Measurements from ENCODE around the gene COL5A1.

COL5A1 gene

DNA sequence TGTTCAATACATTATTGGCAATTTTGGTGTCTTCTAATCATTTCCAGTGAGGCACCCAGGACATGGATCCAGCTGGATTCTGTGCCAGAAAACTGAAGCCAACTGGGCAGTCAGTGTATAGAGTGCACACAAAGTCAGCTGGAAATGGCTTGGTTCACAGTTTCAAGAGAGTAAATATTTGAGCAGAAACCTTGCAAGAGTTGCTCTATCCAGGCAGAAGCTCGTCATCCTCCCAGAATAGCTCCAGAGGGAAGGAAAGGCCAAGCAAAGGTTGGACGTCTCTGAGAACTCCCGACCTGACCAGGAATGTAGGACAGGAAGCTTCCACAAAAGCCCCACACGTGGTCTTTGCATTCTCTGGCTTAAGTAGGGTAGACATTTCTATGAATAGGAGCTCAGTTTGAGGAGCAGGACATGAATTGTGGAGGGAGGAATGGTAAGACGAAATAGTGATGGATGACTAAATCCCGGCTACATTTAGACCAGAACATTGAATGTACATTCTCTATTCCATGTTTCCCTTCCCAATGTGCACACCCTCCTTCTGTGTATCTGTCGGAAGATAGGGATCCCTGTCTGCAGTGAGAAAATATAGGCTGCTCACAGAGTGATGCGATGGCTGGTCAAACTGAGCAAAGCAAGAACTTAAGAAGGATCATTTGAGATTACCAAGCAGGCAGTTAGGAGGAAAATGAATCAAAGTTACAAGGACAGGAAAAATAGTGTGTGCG, 166.3 kb downstream of the COL5A1 start:
- Histone ChIP-seq H3K4ac (ENCODE audit: low read depth in 1 of 2, low read length in 2 of 2) (no peak overlapping the region), H2BK5ac (ENCODE audit: low read depth, low read length, poor library complexity, severe bottlenecking) (no peak overlapping the region), H2AK5ac (ENCODE audit: low read length, severe bottlenecking) (no peak overlapping the region), H3K4me3 (ENCODE audit: insufficient read depth in 1 of 2, low read depth in 1 of 2, low read length in 2 of 2) (no peak overlapping the region), H3K4me1 (ENCODE audit: control insufficient read depth, insufficient read depth, low read depth, low read length) (peaks cover 16% of the 10 kb centered on the region), H3K14ac (ENCODE audit: low read length in 2 of 2) (no peak overlapping the region), H4K8ac (ENCODE audit: low read length) (no peak overlapping the region), H2BK15ac (ENCODE audit: low read depth, poor library complexity, severe bottlenecking) (no peak overlapping the region), H3K9ac (ENCODE audit: low read length) (no peak overlapping the region), H3K4me2 (ENCODE audit: low read length, poor library complexity, severe bottlenecking) (no peak overlapping the region), H3K27me3 (ENCODE audit: control insufficient read depth in 1 of 2, insufficient read depth in 1 of 2, low read length in 2 of 2) (no peaks in the 10 kb centered on the region), H3K9me3 (ENCODE audit: control insufficient read depth, low read length) (no peaks in the 10 kb centered on the region), H2BK120ac (ENCODE audit: low read depth, low read length) (no peak overlapping the region), H3K23ac (ENCODE audit: low read length in 2 of 2) (no peak overlapping the region), H4K91ac (ENCODE audit: low read length) (no peak overlapping the region), H2BK12ac (ENCODE audit: low read length in 2 of 2) (no peak overlapping the region), H3K18ac (ENCODE audit: low read depth in 1 of 2, low read length in 2 of 2) (peak overlapping the region in 1 of 2 experiments; percentile 5), H3K36me3 (ENCODE audit: control insufficient read depth in 1 of 2, insufficient read depth in 2 of 2, low read depth in 1 of 2, low read length in 2 of 2) (peaks cover 72 to 75% of the 10 kb centered on the region in 2 experiments), H3K79me1 (replicated peaks; ENCODE audit: low read length, poor library complexity, severe bottlenecking) (peaks cover 1% of the 10 kb centered on the region), H2AFZ (ENCODE audit: low read depth, low read length) (no peak overlapping the region), H3K27ac (ENCODE audit: low read length, poor library complexity, severe bottlenecking) (no peak overlapping the region)
- peak; percentile 83 for DNase-seq
- 74% methylated on average over 7 of the region's 9 CpGs for WGBS

- no peak overlapping the region for H3K9ac ChIP-seq (ENCODE audit: low read length)
- no peak overlapping the region for H3K23ac ChIP-seq (ENCODE audit: low read length in 2 of 2)
- no peak for DNase-seq
- H3K4ac ChIP-seq (ENCODE audit: low read depth in 1 of 2, low read length in 2 of 2), result no peak overlapping the region
- peaks cover 1% of the 10 kb centered on the region for H3K79me1 ChIP-seq (replicated peaks; ENCODE audit: low read length, poor library complexity, severe bottlenecking)
- H3K9me3 ChIP-seq (ENCODE audit: control insufficient read depth, low read length), result no peaks in the 10 kb centered on the region
- H3K18ac ChIP-seq (ENCODE audit: low read depth in 1 of 2, low read length in 2 of 2), result peak overlapping the region in 1 of 2 experiments; percentile 5
- H3K4me1 ChIP-seq (ENCODE audit: control insufficient read depth, insufficient read depth, low read depth, low read length), result peaks cover 16% of the 10 kb centered on the region
- no peak overlapping the region for H4K8ac ChIP-seq (ENCODE audit: low read length)
- H3K14ac ChIP-seq (ENCODE audit: low read length in 2 of 2), result peak overlapping the region in 1 of 2 experiments; percentile 10
- H2AK5ac ChIP-seq (ENCODE audit: low read length, severe bottlenecking), result no peak overlapping the region
- H3K27me3 ChIP-seq (ENCODE audit: control insufficient read depth in 1 of 2, insufficient read depth in 1 of 2, low read length in 2 of 2), result no peaks in the 10 kb centered on the region
- H4K91ac ChIP-seq (ENCODE audit: low read length), result no peak overlapping the region
- no peak overlapping the region for H3K4me2 ChIP-seq (ENCODE audit: low read length, poor library complexity, severe bottlenecking)
- H2BK120ac ChIP-seq (ENCODE audit: low read depth, low read length), result no peak overlapping the region
- no peak overlapping the region for H3K27ac ChIP-seq (ENCODE audit: low read length, poor library complexity, severe bottlenecking)
- H2BK5ac ChIP-seq (ENCODE audit: low read depth, low read length, poor library complexity, severe bottlenecking), result no peak overlapping the region
- no peak overlapping the region for H3K4me3 ChIP-seq (ENCODE audit: insufficient read depth in 1 of 2, low read depth in 1 of 2, low read length in 2 of 2)
- peaks cover 73 to 77% of the 10 kb centered on the region in 2 experiments for H3K36me3 ChIP-seq (ENCODE audit: control insufficient read depth in 1 of 2, insufficient read depth in 2 of 2, low read depth in 1 of 2, low read length in 2 of 2)
- no peak overlapping the region for H2AFZ ChIP-seq (ENCODE audit: low read depth, low read length)
- no peak overlapping the region for H2BK12ac ChIP-seq (ENCODE audit: low read length in 2 of 2)
- 98% methylated on average over 6 of the region's 6 CpGs for WGBS
- H2BK15ac ChIP-seq (ENCODE audit: low read depth, poor library complexity, severe bottlenecking), result no peak overlapping the region
These were observed 166.8 kb downstream of the COL5A1 start for GRCh38 chr9:134808447-134808792.

GRCh38 chr9:134809292-134809691, 167.7 kb downstream of the COL5A1 start:
- H2BK15ac ChIP-seq (ENCODE audit: low read depth, poor library complexity, severe bottlenecking), result no peak overlapping the region

DNA sequence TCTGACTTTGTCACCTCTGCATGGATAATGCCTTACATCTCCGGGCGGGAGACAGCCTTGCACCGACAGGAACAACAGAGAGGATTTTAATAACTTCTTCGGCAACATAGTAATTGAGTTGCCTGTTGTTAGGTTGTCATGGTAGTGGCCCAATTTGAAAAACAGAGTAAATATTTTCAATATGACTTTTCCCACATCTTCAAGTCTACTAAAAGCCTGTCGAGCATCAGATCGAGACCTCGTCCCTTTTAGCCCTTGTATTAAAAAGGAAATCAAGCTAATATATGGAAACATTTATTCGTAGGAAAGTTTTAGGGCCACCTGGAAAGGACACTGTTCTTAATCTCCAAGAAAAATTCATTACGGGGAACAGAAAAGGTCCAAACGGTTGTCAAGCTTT, 168.2 kb downstream of the COL5A1 start:
- H3K79me1 ChIP-seq (replicated peaks; ENCODE audit: low read length, poor library complexity, severe bottlenecking), result peaks cover under 1% of the 10 kb centered on the region
- DNase-seq, result no peak
- no peak overlapping the region for H3K23ac ChIP-seq (ENCODE audit: low read length in 2 of 2)
- WGBS, result 81% methylated on average over 7 of the region's 10 CpGs
- H2BK120ac ChIP-seq (ENCODE audit: low read depth, low read length), result no peak overlapping the region
- no peak overlapping the region for H2AFZ ChIP-seq (ENCODE audit: low read depth, low read length)
- no peaks in the 10 kb centered on the region for H3K9me3 ChIP-seq (ENCODE audit: control insufficient read depth, low read length)
- no peak overlapping the region for H2AK5ac ChIP-seq (ENCODE audit: low read length, severe bottlenecking)
- no peak overlapping the region for H3K4me2 ChIP-seq (ENCODE audit: low read length, poor library complexity, severe bottlenecking)
- H2BK5ac ChIP-seq (ENCODE audit: low read depth, low read length, poor library complexity, severe bottlenecking), result no peak overlapping the region
- H3K27ac ChIP-seq (ENCODE audit: low read length, poor library complexity, severe bottlenecking), result no peak overlapping the region
- no peak overlapping the region for H3K4ac ChIP-seq (ENCODE audit: low read depth in 1 of 2, low read length in 2 of 2)
- no peak overlapping the region for H4K91ac ChIP-seq (ENCODE audit: low read length)
- H3K9ac ChIP-seq (ENCODE audit: low read length), result no peak overlapping the region
- no peak overlapping the region for H4K8ac ChIP-seq (ENCODE audit: low read length)
- no peak overlapping the region for H3K18ac ChIP-seq (ENCODE audit: low read depth in 1 of 2, low read length in 2 of 2)
- H2BK12ac ChIP-seq (ENCODE audit: low read length in 2 of 2), result no peak overlapping the region
- peaks cover 19% of the 10 kb centered on the region for H3K4me1 ChIP-seq (ENCODE audit: control insufficient read depth, insufficient read depth, low read depth, low read length)
- no peaks in the 10 kb centered on the region for H3K27me3 ChIP-seq (ENCODE audit: control insufficient read depth in 1 of 2, insufficient read depth in 1 of 2, low read length in 2 of 2)
- H2BK15ac ChIP-seq (ENCODE audit: low read depth, poor library complexity, severe bottlenecking), result no peak overlapping the region
- no peak overlapping the region for H3K14ac ChIP-seq (ENCODE audit: low read length in 2 of 2)
- peaks cover 78% of the 10 kb centered on the region in 2 experiments for H3K36me3 ChIP-seq (ENCODE audit: control insufficient read depth in 1 of 2, insufficient read depth in 2 of 2, low read depth in 1 of 2, low read length in 2 of 2)
- no peak overlapping the region for H3K4me3 ChIP-seq (ENCODE audit: insufficient read depth in 1 of 2, low read depth in 1 of 2, low read length in 2 of 2)

More at GRCh38 chr9:134809292-134809691, 167.7 kb downstream of the COL5A1 start:
- no peak overlapping the region for H3K4ac ChIP-seq (ENCODE audit: low read depth in 1 of 2, low read length in 2 of 2)
- no peak overlapping the region for H3K27ac ChIP-seq (ENCODE audit: low read length, poor library complexity, severe bottlenecking)
- H4K8ac ChIP-seq (ENCODE audit: low read length), result peak overlapping the region; percentile 29
- no peak overlapping the region for H3K4me2 ChIP-seq (ENCODE audit: low read length, poor library complexity, severe bottlenecking)
- peaks cover 1% of the 10 kb centered on the region for H3K79me1 ChIP-seq (replicated peaks; ENCODE audit: low read length, poor library complexity, severe bottlenecking)
- peak overlapping the region in 1 of 2 experiments; percentile 61 for H3K18ac ChIP-seq (ENCODE audit: low read depth in 1 of 2, low read length in 2 of 2)
- H3K27me3 ChIP-seq (ENCODE audit: control insufficient read depth in 1 of 2, insufficient read depth in 1 of 2, low read length in 2 of 2), result no peaks in the 10 kb centered on the region
- H3K14ac ChIP-seq (ENCODE audit: low read length in 2 of 2), result no peak overlapping the region
- no peak overlapping the region for H2AFZ ChIP-seq (ENCODE audit: low read depth, low read length)
- no peak for DNase-seq
- no peak overlapping the region for H3K23ac ChIP-seq (ENCODE audit: low read length in 2 of 2)
- H4K91ac ChIP-seq (ENCODE audit: low read length), result no peak overlapping the region
- no peak overlapping the region for H2BK120ac ChIP-seq (ENCODE audit: low read depth, low read length)
- no peak overlapping the region for H2BK5ac ChIP-seq (ENCODE audit: low read depth, low read length, poor library complexity, severe bottlenecking)
- H3K4me3 ChIP-seq (ENCODE audit: insufficient read depth in 1 of 2, low read depth in 1 of 2, low read length in 2 of 2), result no peak overlapping the region
- H2AK5ac ChIP-seq (ENCODE audit: low read length, severe bottlenecking), result no peak overlapping the region
- peaks cover 78 to 80% of the 10 kb centered on the region in 2 experiments for H3K36me3 ChIP-seq (ENCODE audit: control insufficient read depth in 1 of 2, insufficient read depth in 2 of 2, low read depth in 1 of 2, low read length in 2 of 2)
- no peak overlapping the region for H2BK12ac ChIP-seq (ENCODE audit: low read length in 2 of 2)
- peaks cover 16% of the 10 kb centered on the region for H3K4me1 ChIP-seq (ENCODE audit: control insufficient read depth, insufficient read depth, low read depth, low read length)
- H3K9me3 ChIP-seq (ENCODE audit: control insufficient read depth, low read length), result no peaks in the 10 kb centered on the region
- 97% methylated on average over 15 of the region's 15 CpGs for WGBS
- no peak overlapping the region for H3K9ac ChIP-seq (ENCODE audit: low read length)

Data from mesenchymal stem cell (in vitro differentiated cells and primary cell).